ENCODE results near the gene SAFB2.

The SAFB2 gene
- 9.8 to 60.6 (median 30.5) reads per million in 17 experiments for total RNA-seq

- peak; percentile 100 for DNase-seq
Observed at GRCh38 chr19:5622465-5623396, at the start of gene SAFB2, which contains the start of gene SAFB. TSS of gene SAFB2 (minus strand) at chr19:5622776. CDS start at chr19:5622715, 61 bp downstream. TSS of gene SAFB (plus strand) at chr19:5623083. CDS start at chr19:5623206, 123 bp downstream.

DNA sequence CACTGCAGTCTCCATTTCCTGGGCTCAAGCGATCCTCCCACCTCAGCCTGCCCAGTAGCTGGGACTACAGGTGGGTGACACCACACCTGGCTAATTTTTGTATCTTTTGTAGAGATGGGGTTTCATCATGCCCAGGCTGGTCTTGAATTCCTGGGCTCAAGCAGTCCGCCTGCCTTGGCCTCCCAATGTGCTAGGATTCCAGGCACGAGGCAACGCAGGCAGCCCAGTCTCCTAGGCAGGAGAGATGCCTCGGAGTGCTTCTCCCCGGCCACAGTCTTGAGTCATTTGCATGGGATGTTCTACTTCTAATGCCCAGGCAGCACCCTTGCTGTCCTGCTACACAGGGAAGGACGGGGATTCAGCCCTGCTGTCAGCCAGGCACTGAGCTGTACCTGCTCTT lies 49.0 kb upstream of the SAFB2 start:
- DNase-seq: no peak

DNA sequence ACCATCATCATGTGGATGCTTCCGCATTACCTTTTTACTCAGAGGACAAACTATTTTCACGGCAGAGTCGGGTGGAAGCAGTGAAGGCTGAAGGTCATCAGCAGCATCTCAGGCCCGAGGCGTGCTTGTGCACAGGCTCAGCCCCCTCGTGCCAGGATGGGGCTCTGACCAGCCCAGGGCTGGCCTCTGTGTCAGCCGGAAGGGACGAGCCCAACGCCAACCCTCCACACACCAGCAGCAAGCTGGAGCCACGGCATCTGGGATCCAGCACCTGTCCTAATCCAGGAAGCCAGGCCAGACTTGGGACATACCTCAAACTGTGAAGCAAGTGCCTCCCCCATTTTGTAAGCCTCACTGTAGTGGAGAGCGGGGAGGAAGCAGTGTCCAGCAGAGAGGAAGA lies 46.6 kb upstream of the SAFB2 start:
- no peak for DNase-seq

DNA sequence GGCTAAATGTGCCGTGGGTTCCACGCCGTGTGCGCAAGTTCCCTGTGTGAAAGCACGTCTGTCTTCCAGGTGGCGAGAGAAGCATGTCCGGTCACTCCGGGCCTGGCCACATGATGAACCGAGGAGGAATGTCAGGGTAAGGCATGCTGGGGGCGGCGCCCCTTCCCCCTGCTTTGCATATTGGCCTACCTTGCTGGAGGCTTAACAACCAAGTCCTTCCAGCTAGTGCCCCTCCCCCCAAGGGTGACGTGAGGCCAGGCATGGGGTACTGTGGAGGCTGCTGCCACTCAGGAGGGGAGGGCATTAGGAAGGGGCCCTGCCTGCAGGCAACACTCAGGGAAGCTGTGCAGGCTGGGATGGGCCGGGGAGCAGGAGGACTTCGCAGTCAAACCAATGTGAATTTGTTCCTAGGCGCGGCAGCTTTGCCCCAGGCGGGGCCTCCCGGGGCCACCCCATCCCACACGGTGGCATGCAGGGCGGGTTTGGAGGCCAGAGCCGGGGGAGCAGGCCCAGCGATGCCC lies 45.2 kb upstream of the SAFB2 start:
- no peak for DNase-seq

- DNase-seq: no peak
Observed at GRCh38 chr19:5666921-5667610, 44.5 kb upstream of the SAFB2 start.

GRCh38 chr19:5665781-5666513 lies 43.4 kb upstream of the SAFB2 start:
- no peak for DNase-seq

- DNase-seq: no peak
Observed at GRCh38 chr19:5664515-5664914, 41.9 kb upstream of the SAFB2 start.

GRCh38 chr19:5663904-5664303 lies 41.3 kb upstream of the SAFB2 start:
- no peak for DNase-seq

DNA sequence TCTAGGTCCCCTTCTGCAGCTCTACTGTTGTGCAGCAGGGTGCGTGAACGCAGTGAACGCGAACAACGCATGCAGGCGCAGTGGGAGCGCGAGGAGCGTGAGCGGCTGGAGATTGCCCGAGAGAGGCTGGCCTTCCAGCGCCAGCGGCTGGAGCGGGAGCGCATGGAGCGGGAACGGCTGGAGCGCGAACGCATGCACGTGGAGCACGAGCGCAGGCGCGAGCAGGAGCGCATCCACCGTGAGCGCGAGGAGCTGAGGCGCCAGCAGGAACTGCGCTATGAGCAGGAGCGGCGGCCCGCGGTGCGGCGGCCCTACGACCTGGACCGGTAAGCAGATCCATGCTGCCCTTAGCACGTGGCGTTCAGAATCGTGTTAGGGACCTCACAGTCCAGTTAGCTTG lies 38.9 kb upstream of the SAFB2 start:
- DNase-seq: no peak

DNA sequence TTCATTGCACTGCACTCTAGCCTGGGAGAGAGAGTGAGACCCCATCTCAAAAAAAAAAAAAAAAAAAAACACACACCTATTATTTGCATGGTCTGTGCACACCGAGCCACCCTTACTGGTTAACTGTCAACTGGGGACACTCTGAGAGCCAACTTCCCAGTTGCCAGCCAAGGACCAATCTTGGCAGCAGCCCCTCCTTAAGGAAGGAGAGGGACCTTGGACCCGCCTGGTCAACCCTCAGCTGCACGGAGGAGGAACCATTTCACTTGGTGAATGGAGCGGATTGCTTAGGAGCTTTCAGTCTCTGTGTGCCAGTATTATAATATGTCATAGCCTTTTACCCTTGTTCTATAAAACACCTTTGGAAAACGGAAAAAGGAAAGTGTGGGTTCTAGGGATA lies 32.8 kb upstream of the SAFB2 start:
- DNase-seq: no peak

GRCh38 chr19:5654931-5655330 lies 32.4 kb upstream of the SAFB2 start:
- no peak for DNase-seq

GRCh38 chr19:5652261-5652660 lies 29.7 kb upstream of the SAFB2 start:
- DNase-seq: no peak

DNA sequence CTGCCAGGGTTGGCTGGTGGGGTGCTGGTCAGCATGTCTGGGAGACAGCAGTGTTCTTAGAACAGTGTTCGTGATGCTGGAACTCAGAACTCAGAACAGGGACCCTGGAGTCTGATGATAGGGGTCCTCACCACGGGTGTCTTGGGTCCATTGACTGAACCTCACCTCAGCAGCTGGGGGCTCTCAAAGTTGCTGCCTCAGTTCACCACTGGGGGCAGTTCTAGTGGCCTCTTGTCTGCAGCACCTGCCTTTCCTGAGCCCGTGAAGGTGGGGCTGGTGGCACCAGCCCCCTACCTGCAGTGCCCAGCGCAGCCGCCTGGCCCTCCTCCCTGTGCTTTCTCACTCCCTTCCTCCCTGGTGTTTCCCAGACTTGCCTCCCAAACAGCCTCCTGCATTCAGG lies 28.8 kb upstream of the SAFB2 start:
- no peak for DNase-seq

GRCh38 chr19:5648464-5648863 lies 25.9 kb upstream of the SAFB2 start:
- no peak for DNase-seq

DNA sequence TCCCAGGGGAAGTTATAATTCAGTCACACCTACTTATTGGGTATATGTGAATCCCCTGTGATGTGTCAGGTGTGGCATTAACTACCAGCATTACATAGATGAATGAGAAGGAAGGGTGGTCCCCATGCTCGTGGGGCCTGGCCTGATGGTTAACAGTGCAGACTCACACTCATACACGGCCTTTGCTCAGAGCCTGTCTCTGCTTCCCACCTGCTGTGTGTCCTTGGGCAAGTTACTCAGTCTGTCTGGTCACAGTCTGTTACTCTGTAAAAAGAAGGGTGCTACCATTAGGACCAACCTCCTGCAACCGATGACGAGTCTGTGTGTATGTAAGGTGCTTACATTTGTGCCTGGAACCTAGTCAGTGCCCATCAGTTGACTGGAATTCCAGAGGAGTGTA lies 24.1 kb upstream of the SAFB2 start:
- no peak for DNase-seq

- no peak for DNase-seq
Observed at GRCh38 chr19:5645409-5645808, 22.8 kb upstream of the SAFB2 start.

DNA sequence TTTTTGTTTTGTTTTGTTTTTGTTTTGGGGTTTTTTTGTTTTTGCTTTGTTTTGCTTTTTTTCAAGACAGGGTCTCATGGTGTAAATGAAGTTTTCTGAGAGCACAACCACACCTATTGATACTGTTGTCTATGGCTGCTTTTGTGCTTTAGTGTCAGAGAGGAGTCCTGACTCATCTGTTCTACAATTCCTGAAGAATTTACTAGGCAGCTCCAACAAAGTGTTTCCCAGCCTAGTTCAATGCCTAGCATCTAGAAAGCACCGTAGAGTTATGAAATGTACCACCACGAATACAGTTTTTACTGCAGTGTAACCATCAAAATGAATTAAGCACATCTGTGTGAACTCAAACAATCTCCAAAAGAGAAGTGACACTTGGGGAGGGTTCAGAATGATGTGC lies 21.5 kb upstream of the SAFB2 start:
- DNase-seq: no peak

DNA sequence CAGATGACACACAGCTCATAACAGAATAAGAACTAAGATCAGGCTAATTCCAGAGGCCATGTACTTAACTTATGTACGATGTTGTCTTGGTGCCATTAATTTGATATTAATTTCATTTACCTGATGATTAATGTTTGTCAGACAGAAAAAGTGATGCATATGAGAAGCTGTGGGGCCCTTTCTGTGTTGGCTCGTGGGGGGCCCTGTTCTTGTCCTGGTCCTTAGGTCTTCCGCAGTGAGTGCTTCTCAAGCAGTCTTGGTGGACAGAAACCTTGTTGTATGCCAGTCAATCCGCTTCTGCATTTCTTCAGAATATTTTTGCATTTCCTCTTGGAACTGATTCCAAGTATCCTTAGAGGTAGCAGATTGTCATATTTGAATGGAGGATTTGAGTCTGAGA lies 20.5 kb upstream of the SAFB2 start:
- DNase-seq: no peak

- no peak for DNase-seq
Observed at GRCh38 chr19:5642204-5642603, 19.6 kb upstream of the SAFB2 start.

DNA sequence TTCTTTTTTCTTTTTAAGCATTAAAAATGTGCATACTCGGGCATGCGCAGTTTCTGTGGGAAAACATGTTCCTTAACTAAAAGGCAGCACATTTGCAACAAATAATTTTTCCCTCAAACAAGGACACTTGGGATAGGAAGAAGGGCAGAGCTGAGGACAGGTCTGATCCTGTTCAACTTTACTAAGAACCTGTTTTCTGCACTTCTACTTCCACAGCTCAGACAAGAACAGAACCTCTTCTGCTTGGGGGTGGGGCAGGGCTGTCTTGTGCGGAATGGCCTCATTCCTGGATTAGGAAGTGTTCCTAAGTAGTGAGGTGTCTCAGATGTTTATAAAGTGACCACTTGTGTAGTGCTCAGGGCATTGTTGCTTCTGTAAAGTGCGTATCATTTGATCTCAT lies 18.6 kb upstream of the SAFB2 start:
- DNase-seq: no peak

DNA sequence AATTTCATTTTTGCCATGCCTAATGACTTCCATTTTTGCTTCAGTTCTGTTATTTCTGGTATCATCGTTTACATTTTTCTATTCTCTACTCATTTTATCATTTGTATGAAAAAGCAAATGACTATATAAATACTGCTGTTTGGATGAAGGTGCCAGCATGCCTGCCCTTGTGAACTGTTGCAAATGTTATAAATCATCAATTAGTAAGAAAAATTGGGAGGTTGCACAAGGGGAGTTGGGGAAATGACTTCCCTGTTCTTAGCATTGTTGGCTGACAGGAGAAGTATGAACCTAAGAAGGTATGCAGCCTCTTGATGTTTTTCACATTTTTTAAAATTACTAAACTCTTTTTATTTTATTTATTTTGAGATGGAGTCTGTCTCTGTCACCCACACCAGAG lies 15.4 kb upstream of the SAFB2 start:
- DNase-seq: no peak

- DNase-seq: peak in 2 of 4 experiments; percentile 7 to 34
Observed at GRCh38 chr19:5635427-5635826, 12.9 kb upstream of the SAFB2 start.

GRCh38 chr19:5632657-5633056 lies 10.1 kb upstream of the SAFB2 start:
- peak in 2 of 4 experiments; percentile 36 to 40 for DNase-seq

Data from suppressor macrophage (primary cell).